Measurements from ENCODE around the gene PGRMC2.
A peak's percentile ranks its signal among the peaks of the same experiment; 100 is the strongest.

The PGRMC2 gene, protein sequence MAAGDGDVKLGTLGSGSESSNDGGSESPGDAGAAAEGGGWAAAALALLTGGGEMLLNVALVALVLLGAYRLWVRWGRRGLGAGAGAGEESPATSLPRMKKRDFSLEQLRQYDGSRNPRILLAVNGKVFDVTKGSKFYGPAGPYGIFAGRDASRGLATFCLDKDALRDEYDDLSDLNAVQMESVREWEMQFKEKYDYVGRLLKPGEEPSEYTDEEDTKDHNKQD

DNA sequence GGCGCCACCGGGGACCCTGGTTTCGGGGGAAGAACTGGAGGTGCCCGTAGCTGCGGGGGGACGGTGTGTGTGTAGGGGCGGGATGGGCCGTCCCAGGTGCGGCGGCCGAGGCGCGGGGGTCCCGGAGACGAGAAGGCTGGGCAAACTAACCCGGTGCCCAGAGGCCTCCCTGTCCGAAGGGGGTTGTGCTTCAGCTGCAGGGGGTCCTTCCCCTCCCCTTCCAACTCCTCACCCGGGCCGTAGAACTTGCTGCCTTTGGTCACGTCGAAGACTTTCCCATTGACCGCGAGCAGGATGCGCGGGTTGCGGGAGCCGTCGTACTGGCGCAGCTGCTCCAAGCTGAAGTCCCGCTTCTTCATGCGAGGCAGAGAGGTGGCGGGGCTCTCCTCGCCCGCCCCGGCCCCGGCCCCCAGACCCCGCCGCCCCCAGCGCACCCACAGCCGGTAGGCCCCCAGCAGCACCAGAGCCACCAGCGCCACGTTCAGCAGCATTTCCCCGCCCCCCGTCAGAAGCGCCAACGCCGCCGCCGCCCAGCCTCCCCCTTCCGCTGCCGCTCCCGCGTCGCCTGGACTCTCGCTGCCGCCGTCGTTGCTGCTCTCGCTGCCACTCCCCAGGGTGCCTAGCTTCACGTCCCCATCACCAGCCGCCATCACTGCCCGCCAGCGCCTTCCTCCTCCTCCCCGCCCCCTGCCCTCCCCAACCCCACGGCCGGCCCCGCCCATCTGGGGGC is at the start of gene PGRMC2:
Gene PGRMC2 (minus strand): TSS at position 673 of the 730 bp plus-strand sequence. CDS start 23 bp downstream, at position 650.
- H3K4me3 ChIP-seq (ENCODE audit: low read depth, low read length) = peak within 1 kb of the TSS; percentile 86
- peak; percentile 27 for DNase-seq (ENCODE audit: low read depth, low spot score)
- TF ChIP-seq, protein P1, sequence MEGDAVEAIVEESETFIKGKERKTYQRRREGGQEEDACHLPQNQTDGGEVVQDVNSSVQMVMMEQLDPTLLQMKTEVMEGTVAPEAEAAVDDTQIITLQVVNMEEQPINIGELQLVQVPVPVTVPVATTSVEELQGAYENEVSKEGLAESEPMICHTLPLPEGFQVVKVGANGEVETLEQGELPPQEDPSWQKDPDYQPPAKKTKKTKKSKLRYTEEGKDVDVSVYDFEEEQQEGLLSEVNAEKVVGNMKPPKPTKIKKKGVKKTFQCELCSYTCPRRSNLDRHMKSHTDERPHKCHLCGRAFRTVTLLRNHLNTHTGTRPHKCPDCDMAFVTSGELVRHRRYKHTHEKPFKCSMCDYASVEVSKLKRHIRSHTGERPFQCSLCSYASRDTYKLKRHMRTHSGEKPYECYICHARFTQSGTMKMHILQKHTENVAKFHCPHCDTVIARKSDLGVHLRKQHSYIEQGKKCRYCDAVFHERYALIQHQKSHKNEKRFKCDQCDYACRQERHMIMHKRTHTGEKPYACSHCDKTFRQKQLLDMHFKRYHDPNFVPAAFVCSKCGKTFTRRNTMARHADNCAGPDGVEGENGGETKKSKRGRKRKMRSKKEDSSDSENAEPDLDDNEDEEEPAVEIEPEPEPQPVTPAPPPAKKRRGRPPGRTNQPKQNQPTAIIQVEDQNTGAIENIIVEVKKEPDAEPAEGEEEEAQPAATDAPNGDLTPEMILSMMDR (IDR thresholded peaks at IDR 0.05; ENCODE audit: low read depth, low read length) = no peak
- in situ Hi-C loops (cut with HindIII; ENCODE audit: low sequenced_read_pairs) = no loop called here

DNA sequence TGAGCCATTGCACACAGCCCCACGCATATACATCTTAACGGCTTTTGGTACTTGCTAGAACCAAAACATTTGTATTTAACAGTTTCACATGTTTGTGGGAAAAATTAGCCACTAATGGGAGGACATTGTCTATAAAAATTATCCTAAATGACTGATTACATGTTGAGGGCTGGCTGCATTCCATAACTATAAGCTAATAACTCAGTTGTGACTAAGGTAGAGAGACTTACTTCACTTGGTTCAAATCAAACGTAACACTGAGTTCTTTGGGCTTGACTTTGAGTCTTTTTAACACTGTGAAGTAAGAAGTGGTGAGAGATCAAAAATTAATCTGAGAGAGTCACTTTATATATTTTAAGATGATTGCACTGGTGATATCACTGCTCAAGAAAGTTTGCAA is 47.9 kb upstream of the PGRMC2 start:
- no peak overlapping the region for H3K4me3 ChIP-seq (ENCODE audit: low read depth, low read length)
- TF ChIP-seq, protein P1 (IDR thresholded peaks at IDR 0.05; ENCODE audit: low read depth, low read length) = no peak
- in situ Hi-C loops (cut with HindIII; ENCODE audit: low sequenced_read_pairs) = no loop called here
- no peak for DNase-seq (ENCODE audit: low read depth, low spot score)

DNA sequence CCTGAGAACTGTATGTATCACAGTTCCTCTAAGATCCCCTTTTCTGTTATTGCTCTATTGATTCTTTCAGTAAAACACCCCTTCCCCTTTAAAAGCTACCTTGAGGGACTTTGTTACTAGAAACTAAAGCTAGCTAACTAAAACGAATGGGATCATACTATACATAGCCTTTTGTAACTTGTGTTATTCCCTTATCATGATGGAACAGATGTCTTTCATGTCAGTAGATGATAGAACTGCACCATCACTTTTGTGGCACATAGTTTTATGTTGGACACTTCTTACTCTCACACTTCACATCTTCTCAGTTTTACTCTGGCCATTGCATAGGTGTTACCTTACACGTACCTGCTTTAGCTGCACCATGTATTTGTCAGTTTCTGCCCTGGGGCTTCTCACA is 46.6 kb upstream of the PGRMC2 start:
- TF ChIP-seq, protein P1 (IDR thresholded peaks at IDR 0.05; ENCODE audit: low read depth, low read length) = no peak
- DNase-seq (ENCODE audit: low read depth, low spot score) = no peak
- in situ Hi-C loops (cut with HindIII; ENCODE audit: low sequenced_read_pairs) = no loop called here
- H3K4me3 ChIP-seq (ENCODE audit: low read depth, low read length) = no peak overlapping the region

DNA sequence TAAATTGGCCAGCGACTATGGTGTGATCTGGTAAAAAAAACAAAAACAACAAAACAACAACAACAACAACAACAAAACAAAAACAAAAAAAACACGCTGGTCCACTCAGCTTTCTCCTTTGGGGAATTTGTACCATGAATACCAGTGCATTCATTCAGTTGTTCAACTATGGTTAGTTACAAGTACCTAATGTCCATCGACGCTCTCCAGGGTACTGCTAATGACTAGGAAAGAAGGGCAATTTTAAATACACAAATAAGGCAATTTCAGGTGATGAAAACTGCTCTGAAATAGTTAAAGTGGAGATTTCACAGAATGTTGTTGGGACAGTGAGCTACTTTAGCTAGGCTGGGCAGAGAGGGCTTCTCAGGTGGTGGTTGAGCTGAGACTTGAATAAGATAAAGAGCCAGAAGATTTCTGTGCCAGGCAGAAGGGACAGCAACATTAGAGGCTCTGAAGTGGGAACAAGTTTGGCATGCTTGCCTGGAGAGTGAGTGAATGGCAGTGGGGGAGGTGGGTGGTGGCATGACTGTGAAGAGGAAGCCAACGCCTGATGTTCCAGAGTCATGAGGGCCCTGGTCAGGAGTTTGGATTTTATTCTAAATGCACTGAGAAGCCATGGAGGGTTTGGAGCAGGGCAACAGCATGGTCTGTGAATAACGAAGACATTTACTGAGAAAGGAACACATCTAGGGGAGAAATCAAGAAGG is 45.9 kb upstream of the PGRMC2 start:
- DNase-seq (ENCODE audit: low read depth, low spot score) = no peak
- no peak overlapping the region for H3K4me3 ChIP-seq (ENCODE audit: low read depth, low read length)
- in situ Hi-C loops (cut with HindIII; ENCODE audit: low sequenced_read_pairs) = no loop called here
- TF ChIP-seq, protein P1 (IDR thresholded peaks at IDR 0.05; ENCODE audit: low read depth, low read length) = no peak

DNA sequence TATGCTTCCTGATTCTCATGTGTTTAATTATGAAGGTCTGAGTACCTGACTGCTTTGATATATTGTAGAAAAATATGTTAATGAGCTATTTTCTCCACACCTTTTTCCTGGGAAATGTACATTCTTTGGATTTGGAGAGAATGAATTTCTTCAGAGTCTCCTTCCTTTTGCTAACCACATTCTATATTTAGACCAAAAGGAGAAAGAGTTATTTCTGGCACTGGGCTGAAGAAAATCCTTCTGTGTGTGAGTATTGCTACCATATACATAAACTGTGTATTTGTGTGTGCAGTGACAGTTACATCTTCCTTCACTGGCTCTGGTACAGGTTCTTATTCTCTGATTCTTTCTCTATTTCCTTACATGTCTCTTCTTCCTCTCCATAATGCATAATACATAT is 44.5 kb upstream of the PGRMC2 start:
- DNase-seq (ENCODE audit: low read depth, low spot score) = no peak
- TF ChIP-seq, protein P1 (IDR thresholded peaks at IDR 0.05; ENCODE audit: low read depth, low read length) = no peak
- H3K4me3 ChIP-seq (ENCODE audit: low read depth, low read length) = no peak overlapping the region
- in situ Hi-C loops (cut with HindIII; ENCODE audit: low sequenced_read_pairs) = no loop called here

DNA sequence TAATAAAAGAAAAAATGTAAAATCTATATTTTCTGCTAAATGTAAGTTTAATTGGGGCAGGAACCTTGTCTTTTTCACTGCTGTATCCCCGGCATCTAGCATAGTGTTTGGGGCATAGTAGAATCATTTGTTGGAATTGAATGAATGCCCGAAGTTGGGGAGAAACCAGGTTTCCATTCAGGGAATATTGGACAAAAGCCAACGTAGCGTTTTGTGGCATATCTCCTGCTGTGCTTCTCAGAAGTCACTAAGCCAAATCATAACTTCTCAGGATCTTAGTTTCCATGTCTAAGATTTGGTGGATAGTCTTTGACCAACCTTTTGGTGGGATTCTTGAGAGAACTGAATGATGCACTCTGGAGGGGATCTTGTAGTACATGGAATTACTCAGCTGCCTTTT is 42.0 kb upstream of the PGRMC2 start:
- no peak overlapping the region for H3K4me3 ChIP-seq (ENCODE audit: low read depth, low read length)
- in situ Hi-C loops (cut with HindIII; ENCODE audit: low sequenced_read_pairs) = no loop called here
- TF ChIP-seq, protein P1 (IDR thresholded peaks at IDR 0.05; ENCODE audit: low read depth, low read length) = no peak
- no peak for DNase-seq (ENCODE audit: low read depth, low spot score)

Measured in astrocyte of the spinal cord (primary cell).